Adrenal gland (tissue), 12 donors: ENCODE data around the gene JADE2. TPM values are rescaled to one million over a fixed set of nuclear protein-coding genes. Genes with fewer than 3 reads are reported as not detected.

Source experiments
- DNase-seq, 7 donors: peaks; one replicate each; pipeline ENCODE4 v3.0.0-alpha.2; 2019 to 2020
- H3K27ac ChIP-seq, 5 donors: fragments of 200-600 bp; sonication (generic) in 4 of 5; 1 replicate in 3 of 5; 2 replicates in 2 of 5; pipeline versions ENCODE4 v1.5.1 to v1.8.0; 2016 to 2020; ENCODE audit warnings: mild to moderate bottlenecking in 1 of 5
- H3K27me3 ChIP-seq: fragments of 200-600 bp; 2 replicates; pipeline ENCODE4 v1.8.0; 2021
- H3K36me3 ChIP-seq, 2 donors: fragments of 200-600 bp; replicated peaks in 1 of 2; 1 replicate in 1 of 2; 2 replicates in 1 of 2; pipeline versions ENCODE4 v1.5.1 to v1.8.0; 2018 to 2022
- H3K4me1 ChIP-seq, 2 donors: fragments of 200-600 bp; replicated peaks in 1 of 2; 1 replicate in 1 of 2; 2 replicates in 1 of 2; pipeline versions ENCODE4 v1.5.1 to v1.8.0; 2018 to 2021
- H3K4me3 ChIP-seq, 4 donors: fragments of 200-600 bp; sonication (generic) in 3 of 4; one replicate each; pipeline ENCODE4 v1.5.1; 2016 to 2018
- H3K9me3 ChIP-seq, 3 donors: fragments of 200-600 bp; sonication (generic) in 1 of 3; replicated peaks in 1 of 3; 1 replicate in 2 of 3; 2 replicates in 1 of 3; pipeline versions ENCODE4 v1.5.1 to v1.8.0; 2016 to 2021
- CTCF ChIP-seq, 6 experiments: fragments of 450-650 bp in 4 of 6; fragments of 200-600 bp in 2 of 6; sonication (generic) in 1 of 6; IDR thresholded peaks; 1 replicate in 5 of 6; 2 replicates in 1 of 6; pipeline versions ENCODE4 v1.5.1 to v1.8.0; 2016 to 2021; ENCODE audit warnings: antibody characterized with exemption in 6 of 6, mild to moderate bottlenecking in 2 of 6, moderate library complexity in 1 of 6
- POLR2A ChIP-seq, 2 donors: fragments of 450-650 bp; IDR thresholded peaks; one replicate each; pipeline ENCODE4 v1.6.1; 2017; ENCODE audit warnings: antibody characterized with exemption in 2 of 2, mild to moderate bottlenecking in 2 of 2, moderate library complexity in 1 of 2
- WGBS, 4 donors: extraction: QIAGEN DNeasy Blood & Tissue Kit in 2 of 4; methylation state at CpG; one replicate each; pipeline versions ENCODE4 v1.1.5 to v1.1.7; 2013 to 2017; 5-methylcytosine and 5-hydroxymethylcytosine counted together
- intact Hi-C, 2 donors: fragments of 100-400 bp; cut with DNase I; formaldehyde crosslinking; loops; one replicate each; pipeline versions ENCODE4 v1.14.1 to v1.15.0; 2022 to 2023
- polyA plus RNA-seq, 3 donors: library from polyadenylated mRNA; stranded (reverse); fragments of 200-250 nt in 2 of 3; fragments of 350-450 nt in 1 of 3; fragmentation: Illumina TruSeq in 1 of 3; extraction: RNeasy Lipid Tissue Mini Kit (QIAGEN cat#74804) in 1 of 3; gene quantifications; one replicate each; pipeline ENCODE4 v1.2.3, GENCODE V29; 2013 to 2014
- total RNA-seq, 9 donors: library from RNA; depleted of rRNA in 4 of 9; stranded (reverse); fragments of >200 nt in 4 of 9; fragments of 120-200 nt in 1 of 9; fragmentation: NEBNext Ultra II Directional in 1 of 9; extraction: Animal tissue kit (Norgen Biotek cat#: 25700) in 1 of 9; gene quantifications; one replicate each; pipeline versions ENCODE4 v1.1.0 to v1.2.4, GENCODE V29; 2013 to 2023
- donor health status: healthy with polysubstance abuse.
- donor health status: Bipolar disorder and iron deficiency.
- donor health status: DM: yes; HTN: yes; CAD: no.
- donor health status: DM: no; HTN: no; CAD: no.
- donor health status: DM: no; HTN: no; CAD: no.
- donor health status: DM: yes; HTN: yes; CAD: no.

JADE2 gene
- total and polyA plus RNA-seq, 12 donors = 7.9 to 180 (median 70.2) TPM

GRCh38 chr5:134500699-134501430, 24.6 kb upstream of the JADE2 start:
- Histone ChIP-seq H3K27me3 (no peaks in the 10 kb centered on the region), H3K9me3 (no peaks in the 10 kb centered on the region), H3K36me3 (no peaks in the 10 kb centered on the region), H3K4me3 (no peak overlapping the region), H3K4me1 (peaks cover 17 to 24% of the 10 kb centered on the region in 2 donors), H3K27ac (no peak overlapping the region)
- TF ChIP-seq CTCF (IDR thresholded peaks at IDR 0.05) (no peak), POLR2A (IDR thresholded peaks at IDR 0.05) (no peak)
- intact Hi-C loops = loop anchor here in 1 of 2 donors (5.0 kb wide), 1 partner anchor 34 kb away; no protein-coding TSS in a partner anchor
- DNase-seq = peak in 1 of 7 donors; percentile 41
- WGBS, 4 donors = 91 to 95% (median 94%) methylated on average over 17 of the region's 17 CpGs

- TF ChIP-seq CTCF (IDR thresholded peaks at IDR 0.05) (no peak), POLR2A (IDR thresholded peaks at IDR 0.05) (no peak)
- intact Hi-C loops = loop anchor here in 1 of 2 donors (5.0 kb wide), 1 partner anchor 35 kb away; no protein-coding TSS in a partner anchor
- WGBS, 4 donors = 71 to 98% (median 93%) methylated on average over 2 of the region's 2 CpGs
- no peaks in the 10 kb centered on the region for H3K36me3 ChIP-seq
- no peak for DNase-seq
- no peak overlapping the region for H3K4me3 ChIP-seq
- H3K27ac ChIP-seq = no peak overlapping the region
- H3K27me3 ChIP-seq = no peaks in the 10 kb centered on the region
- no peaks in the 10 kb centered on the region for H3K9me3 ChIP-seq
- H3K4me1 ChIP-seq = peaks cover 28 to 35% of the 10 kb centered on the region in 2 donors
These were observed 23.2 kb upstream of the JADE2 start for GRCh38 chr5:134502259-134502658.

GRCh38 chr5:134503088-134503936, 22.2 kb upstream of the JADE2 start:
- Histone ChIP-seq H3K9me3 (no peaks in the 10 kb centered on the region), H3K27ac (peak overlapping the region; percentile 27 to 94 (median 80)), H3K36me3 (no peaks in the 10 kb centered on the region), H3K4me1 (peaks cover 30 to 35% of the 10 kb centered on the region in 2 donors), H3K27me3 (no peaks in the 10 kb centered on the region), H3K4me3 (no peak overlapping the region)
- 37 to 52% (median 39%) methylated on average over 8 to 11 of the region's 11 CpGs for WGBS, 4 donors
- intact Hi-C loops = loop anchor here in 1 of 2 donors (5.0 kb wide), 1 partner anchor 36 kb away; no protein-coding TSS in a partner anchor
- TF ChIP-seq CTCF (IDR thresholded peaks at IDR 0.05) (no peak), POLR2A (IDR thresholded peaks at IDR 0.05) (peak in 1 of 2 donors; percentile 77)
- peak; percentile 55 to 92 (median 89) for DNase-seq

- Histone ChIP-seq H3K9me3 (no peaks in the 10 kb centered on the region), H3K27me3 (no peaks in the 10 kb centered on the region), H3K4me3 (no peak overlapping the region), H3K27ac (peak overlapping the region; percentile 27 to 94 (median 80)), H3K36me3 (no peaks in the 10 kb centered on the region), H3K4me1 (peaks cover 35 to 40% of the 10 kb centered on the region in 2 donors)
- peak in 1 of 7 donors; percentile 47 for DNase-seq
- WGBS, 4 donors = 78 to 88% (median 85%) methylated on average over 3 of the region's 3 CpGs
- TF ChIP-seq POLR2A (IDR thresholded peaks at IDR 0.05) = no peak
- no peak for TF ChIP-seq CTCF (IDR thresholded peaks at IDR 0.05)
- intact Hi-C loops = loop anchor here in 1 of 2 donors (5.0 kb wide), 1 partner anchor 37 kb away; no protein-coding TSS in a partner anchor
These were observed 21.5 kb upstream of the JADE2 start for GRCh38 chr5:134503937-134504437.
